H1 (cell line): ENCODE measurements around the gene USP24. TPM values are rescaled to one million over a fixed set of nuclear protein-coding genes. Genes with fewer than 3 reads are reported as not detected.

ENCODE experiments used
- CTCF ChIA-PET: fragments of 300-600 bp; sonication (Branson Sonifier 250); formaldehyde crosslinking; loops from one replicate; lab custom pipeline; 2021; ENCODE audit not compliant: partially characterized antibody; lab: Charles Lee
- POLR2A ChIA-PET: fragments of 300-600 bp; sonication (Branson Sonifier 250); formaldehyde crosslinking; loops from one replicate; lab custom pipeline; 2021; ENCODE audit warnings: inconsistent platforms; ENCODE audit not compliant: partially characterized antibody; lab: Charles Lee
- DNase-seq, 2 experiments: peaks; one replicate each; pipeline versions ENCODE4 v3.0.0 to v3.0.0-alpha.2; 2010 to 2022; ENCODE audit warnings: low spot score in 2 of 2, low read depth in 1 of 2, mixed read lengths in 1 of 2
- FAIRE-seq: peaks from 2 replicates; lab custom pipeline; 2011; peaks lifted over from hg19 to GRCh38; lab: Jason Lieb, UNC
- H2AFZ ChIP-seq: 2 replicates; pipeline ENCODE4 v1.8.1; 2012; ENCODE audit warnings: low read length, inconsistent platforms
- H2AK5ac ChIP-seq: 2 replicates; pipeline ENCODE4 v1.6.1; 2013; ENCODE audit warnings: low read depth, low read length
- H2BK120ac ChIP-seq: replicated peaks from 2 replicates; pipeline ENCODE3; 2013; ENCODE audit warnings: low read depth, low read length, inconsistent platforms
- H2BK12ac ChIP-seq: 2 replicates; pipeline ENCODE4 v1.6.1; 2013; ENCODE audit warnings: low read depth, low read length
- H2BK15ac ChIP-seq: 2 replicates; pipeline ENCODE4 v1.6.1; 2013; ENCODE audit warnings: low read length
- H2BK20ac ChIP-seq: 2 replicates; pipeline ENCODE4 v1.6.1; 2013; ENCODE audit warnings: low read length
- H2BK5ac ChIP-seq: 2 replicates; pipeline ENCODE4 v1.6.1; 2013; ENCODE audit warnings: low read depth, low read length
- H3K14ac ChIP-seq: 2 replicates; pipeline ENCODE4 v1.6.1; 2013; ENCODE audit warnings: inconsistent platforms; ENCODE audit not compliant: insufficient read length
- H3K18ac ChIP-seq: 2 replicates; pipeline ENCODE4 v1.6.1; 2013; ENCODE audit warnings: low read length; ENCODE audit errors: extremely low read depth
- H3K23ac ChIP-seq: 2 replicates; pipeline ENCODE4 v1.6.1; 2013; ENCODE audit warnings: inconsistent platforms; ENCODE audit not compliant: insufficient read length
- H3K23me2 ChIP-seq: 2 replicates; pipeline ENCODE4 v1.6.1; 2013; ENCODE audit warnings: low read depth, low read length
- H3K27ac ChIP-seq: 2 replicates; pipeline ENCODE4 v1.6.1; 2011; ENCODE audit warnings: low read depth, low read length, inconsistent platforms
- H3K27me3 ChIP-seq, 4 experiments: replicated peaks in 1 of 4; 1 replicate in 1 of 4; 2 replicates in 3 of 4; pipeline versions ENCODE4 v1.6.1 to v1.8.1; 2011 to 2013; ENCODE audit warnings: low read length in 3 of 4, mild to moderate bottlenecking in 3 of 4, inconsistent platforms in 2 of 4, mixed read lengths in 2 of 4, moderate library complexity in 1 of 4; ENCODE audit not compliant: control insufficient read depth in 3 of 4, insufficient read depth in 3 of 4; ENCODE audit errors: extremely low read depth in 1 of 4
- H3K36me3 ChIP-seq, 4 experiments: 2 replicates each; pipeline versions ENCODE4 v1.6.1 to v1.8.1; 2011 to 2013; ENCODE audit warnings: mild to moderate bottlenecking in 4 of 4, low read length in 3 of 4, moderate library complexity in 2 of 4, control low read depth in 1 of 4, inconsistent platforms in 1 of 4; ENCODE audit not compliant: insufficient read depth in 4 of 4, control insufficient read depth in 2 of 4
- H3K4ac ChIP-seq: replicated peaks from 2 replicates; pipeline ENCODE3; 2013; ENCODE audit warnings: low read length, low read depth, mixed read lengths, inconsistent platforms; ENCODE audit not compliant: insufficient read length
- H3K4me1 ChIP-seq, 4 experiments: replicated peaks in 1 of 4; 1 replicate in 1 of 4; 2 replicates in 3 of 4; pipeline versions ENCODE4 v1.6.1 to v1.8.1; 2011 to 2013; ENCODE audit warnings: low read length in 3 of 4, inconsistent platforms in 2 of 4, mixed read lengths in 1 of 4; ENCODE audit not compliant: insufficient read depth in 4 of 4, control insufficient read depth in 3 of 4
- H3K4me2 ChIP-seq, 2 experiments: 2 replicates each; pipeline versions ENCODE4 v1.6.1 to v1.8.1; 2011 to 2013; ENCODE audit warnings: low read depth in 2 of 2, low read length in 2 of 2, control low read depth in 1 of 2, inconsistent platforms in 1 of 2, mild to moderate bottlenecking in 1 of 2; ENCODE audit not compliant: insufficient read depth in 1 of 2
- H3K4me3 ChIP-seq, 4 experiments: fragments of 200-600, 300-600 bp in 1 of 4; sonication (generic), shearing (Covaris generic), sonication (Bioruptor Twin) in 1 of 4; 2 replicates each; pipeline versions ENCODE4 v1.5.1 to v1.8.1; 2011 to 2016; ENCODE audit warnings: low read length in 4 of 4, low read depth in 3 of 4, control low read depth in 2 of 4, inconsistent platforms in 2 of 4, mild to moderate bottlenecking in 2 of 4, mixed read lengths in 1 of 4, moderate library complexity in 1 of 4; ENCODE audit not compliant: insufficient read depth in 2 of 4; ENCODE audit errors: extremely low read depth in 1 of 4
- H3K56ac ChIP-seq: replicated peaks from 2 replicates; pipeline ENCODE3; 2013; ENCODE audit warnings: low read depth, mild to moderate bottlenecking, mixed read lengths, low read length, inconsistent platforms; ENCODE audit not compliant: insufficient read length
- H3K79me1 ChIP-seq: 2 replicates; pipeline ENCODE4 v1.6.1; 2013; ENCODE audit warnings: low read depth, low read length, control low read depth
- H3K79me2 ChIP-seq, 2 experiments: 2 replicates each; pipeline versions ENCODE4 v1.6.1 to v1.8.1; 2012 to 2013; ENCODE audit warnings: low read length in 2 of 2, mild to moderate bottlenecking in 2 of 2, inconsistent platforms in 1 of 2; ENCODE audit not compliant: insufficient read depth in 2 of 2, control insufficient read depth in 1 of 2
- H3K9ac ChIP-seq, 4 experiments: replicated peaks in 1 of 4; 1 replicate in 1 of 4; 2 replicates in 3 of 4; pipeline versions ENCODE4 v1.6.1 to v1.8.1; 2011 to 2013; ENCODE audit warnings: low read depth in 3 of 4, low read length in 3 of 4, control low read depth in 2 of 4, mild to moderate bottlenecking in 2 of 4, moderate library complexity in 2 of 4, inconsistent platforms in 1 of 4; ENCODE audit errors: extremely low read depth in 1 of 4
- H3K9me3 ChIP-seq, 2 experiments: 2 replicates each; pipeline versions ENCODE4 v1.6.1 to v1.8.1; 2012 to 2013; ENCODE audit warnings: mild to moderate bottlenecking in 2 of 2, moderate library complexity in 2 of 2, control low read depth in 1 of 2, inconsistent platforms in 1 of 2, low read depth in 1 of 2, low read length in 1 of 2, mixed read lengths in 1 of 2; ENCODE audit not compliant: insufficient read depth in 2 of 2
- H4K20me1 ChIP-seq, 2 experiments: replicated peaks in 1 of 2; 2 replicates each; pipeline versions ENCODE3 to v1.8.1; 2011 to 2013; ENCODE audit warnings: inconsistent platforms in 2 of 2, low read length in 2 of 2, mild to moderate bottlenecking in 1 of 2; ENCODE audit not compliant: insufficient read depth in 2 of 2, control insufficient read depth in 1 of 2
- H4K5ac ChIP-seq: 2 replicates; pipeline ENCODE4 v1.6.1; 2013; ENCODE audit warnings: low read length, low read depth, mixed read lengths, inconsistent platforms; ENCODE audit not compliant: insufficient read length
- H4K8ac ChIP-seq: 2 replicates; pipeline ENCODE4 v1.8.0; 2013; ENCODE audit warnings: mild to moderate bottlenecking, moderate library complexity, low read length, inconsistent platforms; ENCODE audit not compliant: insufficient read depth; ENCODE audit errors: extremely low read depth
- H4K91ac ChIP-seq: replicated peaks from 2 replicates; pipeline ENCODE3; 2013; ENCODE audit warnings: low read length, mixed read lengths, inconsistent platforms; ENCODE audit not compliant: insufficient read length
- WGBS, 2 experiments: shearing (Covaris generic) in 1 of 2; methylation state at CpG; one replicate each; pipeline versions ENCODE4 v1.1.6 to v1.1.7; 2013 to 2015; ENCODE audit warnings: low lambda C conversion rate in 2 of 2, mixed read lengths in 2 of 2, inconsistent platforms in 1 of 2, low coverage in 1 of 2, missing lambda C conversion rate in 1 of 2; ENCODE audit not compliant: insufficient replicate concordance in 2 of 2, insufficient coverage in 1 of 2, insufficient read length in 1 of 2; ENCODE audit errors: extremely low coverage in 1 of 2, missing lambda C conversion rate in 1 of 2; 5-methylcytosine and 5-hydroxymethylcytosine counted together
- polyA plus RNA-seq, 7 experiments: library from polyadenylated mRNA; depleted of rRNA in 3 of 7; stranded (reverse) in 5 of 7; unstranded in 2 of 7; fragments of >200 nt in 5 of 7; fragments of 200-250 nt in 2 of 7; gene quantifications; 1 replicate in 5 of 7; 2 replicates in 1 of 7; 4 replicates in 1 of 7; pipeline versions ENCODE4 v1.2.1 to v1.2.3, GENCODE V29; 2011 to 2013; ENCODE audit warnings: missing spikeins in 2 of 7, mixed read lengths in 2 of 7
- total RNA-seq: library from RNA; stranded (reverse); fragmentation: NEBNext Ultra II Directional; extraction: Animal tissue kit (Norgen Biotek cat#: 25700); gene quantifications from 2 replicates; pipeline ENCODE4 v1.2.1, GENCODE V29; 2021
- TF ChIP-seq, protein P1 (sequence below): IDR thresholded peaks from 2 replicates; pipeline ENCODE4 v1.6.1; 2012; ENCODE audit warnings: inconsistent platforms

Gene USP24
- total and polyA plus RNA-seq, 2 of the 8 experiments (the other 6 are each of a cell fraction or from before 2014, with no cell fraction given) = 11.1 to 34.6 TPM

DNA sequence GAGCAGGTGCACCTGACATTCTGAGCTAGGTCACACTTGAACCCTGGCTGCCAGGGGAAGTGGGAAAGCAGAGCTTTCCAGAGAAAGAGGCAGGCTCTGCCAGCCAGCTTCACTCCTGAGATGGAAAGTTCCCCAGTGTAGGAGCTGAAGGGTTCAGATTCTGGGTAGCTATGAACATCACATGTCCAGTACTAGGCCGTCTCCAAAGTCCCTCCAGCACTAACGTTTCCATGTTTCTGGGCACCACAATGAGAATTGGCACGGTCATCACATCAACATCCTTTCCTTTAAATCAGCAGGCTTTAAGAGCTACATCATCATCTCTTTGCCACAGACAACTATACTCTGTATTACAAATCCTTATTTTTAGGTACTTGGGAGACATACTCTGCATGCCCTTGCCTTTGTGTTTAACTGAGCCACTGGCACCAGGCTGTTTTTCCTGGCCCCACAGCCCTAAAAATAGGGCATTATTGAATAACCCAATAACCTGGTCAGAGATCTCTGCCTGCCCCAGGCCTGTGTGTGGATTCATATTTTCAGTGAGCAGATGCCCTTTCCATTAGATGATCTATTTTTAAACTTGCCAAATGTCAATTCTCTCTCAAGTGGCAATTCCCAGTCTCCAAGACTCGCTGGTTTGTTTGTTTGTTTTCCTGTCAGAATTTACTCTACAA, 35.4 kb upstream of the USP24 start:
- POLR2A ChIA-PET = no interaction called here
- no peak for FAIRE-seq
- TF ChIP-seq, protein P1, sequence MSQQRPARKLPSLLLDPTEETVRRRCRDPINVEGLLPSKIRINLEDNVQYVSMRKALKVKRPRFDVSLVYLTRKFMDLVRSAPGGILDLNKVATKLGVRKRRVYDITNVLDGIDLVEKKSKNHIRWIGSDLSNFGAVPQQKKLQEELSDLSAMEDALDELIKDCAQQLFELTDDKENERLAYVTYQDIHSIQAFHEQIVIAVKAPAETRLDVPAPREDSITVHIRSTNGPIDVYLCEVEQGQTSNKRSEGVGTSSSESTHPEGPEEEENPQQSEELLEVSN = no peak

More for the DNA sequence above, 35.4 kb upstream of the USP24 start:
- CTCF ChIA-PET = interaction anchor here (0.6 to 4.1 kb wide), 7 partner anchors 10 to 1553 kb away, joined by 3 to 14 read pairs (median 3); no protein-coding TSS in a partner anchor
- Histone ChIP-seq H3K18ac (no peak overlapping the region), H3K23ac (no peak overlapping the region), H3K79me1 (no peaks in the 10 kb centered on the region), H3K14ac (no peak overlapping the region), H4K5ac (no peak overlapping the region), H2AK5ac (no peak overlapping the region), H3K27ac (no peak overlapping the region), H2BK20ac (no peak overlapping the region), H3K4ac (no peak overlapping the region), H3K79me2 (no peaks in the 10 kb centered on the region), H2AFZ (no peak overlapping the region), H4K91ac (no peak overlapping the region), H2BK15ac (no peak overlapping the region), H4K8ac (no peak overlapping the region), H3K9me3 (no peaks in the 10 kb centered on the region), H3K4me1 (no peaks in the 10 kb centered on the region), H3K23me2 (no peaks in the 10 kb centered on the region), H4K20me1 (no peaks in the 10 kb centered on the region), H3K27me3 (no peaks in the 10 kb centered on the region), H2BK5ac (no peak overlapping the region), H3K4me3 (no peak overlapping the region), H3K9ac (no peak overlapping the region), H2BK120ac (no peak overlapping the region), H2BK12ac (no peak overlapping the region), H3K56ac (no peak overlapping the region), H3K36me3 (no peaks in the 10 kb centered on the region), H3K4me2 (no peak overlapping the region)
- no peak for DNase-seq
- 92% methylated on average over 4 of the region's 4 CpGs; no CpG with 5 or more reads in 1 of the 2 experiments for WGBS, 2 experiments
